Measurements from ENCODE around the gene IFI30.

DNA sequence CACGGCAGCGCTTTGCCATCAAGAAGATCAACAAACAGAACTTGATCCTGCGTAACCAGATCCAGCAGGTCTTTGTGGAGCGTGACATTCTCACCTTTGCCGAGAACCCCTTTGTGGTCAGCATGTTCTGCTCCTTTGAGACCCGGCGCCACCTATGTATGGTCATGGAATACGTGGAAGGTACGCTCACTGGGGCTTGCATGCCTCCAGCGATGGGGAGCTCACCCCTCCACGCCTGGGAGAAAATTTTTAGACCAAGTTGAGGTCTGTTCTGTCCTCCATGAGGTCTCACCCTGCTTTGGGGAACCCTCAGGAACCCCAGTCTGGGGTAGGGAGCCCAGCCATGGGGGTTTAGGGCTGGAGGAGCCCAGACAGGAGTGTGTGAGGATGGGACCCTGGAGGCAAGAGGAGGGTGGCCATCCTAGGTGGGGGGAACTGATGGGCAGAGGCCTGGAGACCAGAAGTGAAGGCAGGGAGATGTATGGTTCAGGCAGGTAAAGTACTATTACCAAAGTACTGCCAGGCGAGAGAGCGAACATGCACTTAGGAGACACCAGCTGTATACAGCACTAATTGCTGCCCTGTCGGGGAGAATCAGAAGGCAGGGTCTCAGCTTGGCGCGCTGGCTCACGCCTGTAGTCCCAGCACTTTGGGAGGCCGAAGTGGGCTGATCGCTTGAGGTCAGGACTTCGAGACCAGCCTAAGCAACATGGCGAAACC lies 42.9 kb upstream of the IFI30 start:
- TF ChIP-seq POLR2A (IDR thresholded peaks at IDR 0.05): no peak
- TF ChIP-seq, protein P1, sequence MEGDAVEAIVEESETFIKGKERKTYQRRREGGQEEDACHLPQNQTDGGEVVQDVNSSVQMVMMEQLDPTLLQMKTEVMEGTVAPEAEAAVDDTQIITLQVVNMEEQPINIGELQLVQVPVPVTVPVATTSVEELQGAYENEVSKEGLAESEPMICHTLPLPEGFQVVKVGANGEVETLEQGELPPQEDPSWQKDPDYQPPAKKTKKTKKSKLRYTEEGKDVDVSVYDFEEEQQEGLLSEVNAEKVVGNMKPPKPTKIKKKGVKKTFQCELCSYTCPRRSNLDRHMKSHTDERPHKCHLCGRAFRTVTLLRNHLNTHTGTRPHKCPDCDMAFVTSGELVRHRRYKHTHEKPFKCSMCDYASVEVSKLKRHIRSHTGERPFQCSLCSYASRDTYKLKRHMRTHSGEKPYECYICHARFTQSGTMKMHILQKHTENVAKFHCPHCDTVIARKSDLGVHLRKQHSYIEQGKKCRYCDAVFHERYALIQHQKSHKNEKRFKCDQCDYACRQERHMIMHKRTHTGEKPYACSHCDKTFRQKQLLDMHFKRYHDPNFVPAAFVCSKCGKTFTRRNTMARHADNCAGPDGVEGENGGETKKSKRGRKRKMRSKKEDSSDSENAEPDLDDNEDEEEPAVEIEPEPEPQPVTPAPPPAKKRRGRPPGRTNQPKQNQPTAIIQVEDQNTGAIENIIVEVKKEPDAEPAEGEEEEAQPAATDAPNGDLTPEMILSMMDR (IDR thresholded peaks at IDR 0.05): no peak

Measured in esophagus squamous epithelium (tissue), 4 donors.